PC-3 (cell line): Measurements from ENCODE around the gene CHD1. TPM values are rescaled to one million over a fixed set of nuclear protein-coding genes. Genes with fewer than 3 reads are reported as not detected.

Experiments
- ATAC-seq: fragments of 200-7000 bp; cut with Tn5 transposase; 2 replicates; pipeline ENCODE4 v1.9.1; 2020; ENCODE audit warnings: mild to moderate bottlenecking, moderate library complexity
- BruUV-seq: library from RNA; stranded (reverse); fragments of 400-500 nt; replicated peaks from 2 replicates; lab custom pipeline; 2021; lab: Mats Ljungman, UMichigan
- CTCF ChIA-PET: fragments of 300-600 bp; sonication (Branson Sonifier 250); formaldehyde crosslinking; loops from one replicate; lab custom pipeline; 2022; ENCODE audit warnings: antibody characterized with exemption; lab: Charles Lee
- POLR2A ChIA-PET: fragments of 300-600 bp; sonication (Branson Sonifier 250); formaldehyde crosslinking; loops from one replicate; lab custom pipeline; 2022; ENCODE audit warnings: antibody characterized with exemption; ENCODE audit not compliant: unreplicated experiment; lab: Charles Lee
- DNase-seq: peaks from one replicate; pipeline ENCODE4 v3.0.0-alpha.2; 2015
- H2AFZ ChIP-seq: fragments of 300-600 bp; sonication (generic); 2 replicates; pipeline ENCODE4 v1.6.0; 2016; ENCODE audit warnings: antibody characterized with exemption, low read length
- H3F3A ChIP-seq: fragments of 300-600 bp; sonication (generic); one replicate; pipeline ENCODE4 v1.6.0; 2017; ENCODE audit warnings: antibody characterized with exemption, low read length, control low read depth, mild to moderate bottlenecking; ENCODE audit not compliant: unreplicated experiment
- H3K27ac ChIP-seq: fragments of 300-600 bp; sonication (generic); 2 replicates; pipeline ENCODE4 v1.5.1; 2016; ENCODE audit warnings: mild to moderate bottlenecking, low read length
- H3K27me3 ChIP-seq: fragments of 300-600 bp; sonication (generic); 2 replicates; pipeline ENCODE4 v1.6.1; 2016; ENCODE audit warnings: low read length, mixed read lengths
- H3K36me3 ChIP-seq: fragments of 300-600 bp; sonication (generic); 2 replicates; pipeline ENCODE4 v1.6.1; 2016; ENCODE audit warnings: low read depth, mixed run types, low read length, mixed read lengths
- H3K4me1 ChIP-seq: fragments of 300-600 bp; sonication (generic); 2 replicates; pipeline ENCODE4 v1.5.1; 2016; ENCODE audit warnings: low read length; ENCODE audit not compliant: insufficient read depth
- H3K4me2 ChIP-seq: fragments of 300-600 bp; sonication (generic); 2 replicates; pipeline ENCODE4 v1.6.0; 2016; ENCODE audit warnings: low read length
- H3K4me3 ChIP-seq: fragments of 300-600 bp; sonication (generic); 2 replicates; pipeline ENCODE4 v1.5.1; 2016; ENCODE audit warnings: mild to moderate bottlenecking, low read length, mixed read lengths
- H3K79me2 ChIP-seq: fragments of 300-600 bp; sonication (generic); 2 replicates; pipeline ENCODE4 v1.6.1; 2017; ENCODE audit warnings: low read length, mixed read lengths
- H3K9ac ChIP-seq: fragments of 300-600 bp; sonication (generic); 2 replicates; pipeline ENCODE4 v1.6.0; 2016; ENCODE audit warnings: mild to moderate bottlenecking, low read length
- H3K9me2 ChIP-seq: fragments of 300-600 bp; sonication (generic); replicated peaks from 2 replicates; pipeline ENCODE4 v1.6.1; 2016; ENCODE audit warnings: mixed run types, low read length, mixed read lengths
- H3K9me3 ChIP-seq: fragments of 300-600 bp; sonication (generic); 2 replicates; pipeline ENCODE4 v1.6.1; 2016; ENCODE audit warnings: low read length, mixed read lengths
- H4K20me1 ChIP-seq: fragments of 300-600 bp; sonication (generic); 2 replicates; pipeline ENCODE4 v1.6.1; 2016; ENCODE audit warnings: low read length, mixed read lengths
- EZH2 ChIP-seq: fragments of 300-600 bp; sonication (generic); IDR thresholded peaks from one replicate; pipeline ENCODE4 v1.6.1; 2017; ENCODE audit warnings: antibody characterized with exemption, mild to moderate bottlenecking, low read length; ENCODE audit not compliant: unreplicated experiment
- EZH2phosphoT487 ChIP-seq: fragments of 300-600 bp; sonication (generic); IDR thresholded peaks from 2 replicates; pipeline ENCODE4 v1.6.1; 2018; ENCODE audit warnings: mild to moderate bottlenecking, antibody characterized with exemption, low read length, borderline replicate concordance
- intact Hi-C: fragments of 100-400 bp; cut with micrococcal nuclease; formaldehyde crosslinking; loops from 2 replicates; pipeline ENCODE4 v1.9.0; 2023
- total RNA-seq: library from RNA; depleted of rRNA; stranded (reverse); fragments of >200 nt; gene quantifications from 2 replicates; pipeline ENCODE4 v1.2.3, GENCODE V29; 2014
- TF ChIP-seq, protein P1 (sequence below): fragments of 300-600 bp; sonication (generic); conservative IDR thresholded peaks from 2 replicates; pipeline ENCODE4 v1.5.1; 2017; ENCODE audit warnings: antibody characterized with exemption, low read depth, mild to moderate bottlenecking, low read length

The CHD1 gene
- total RNA-seq, 1 experiment from 2014 or later = 45.9 TPM

DNA sequence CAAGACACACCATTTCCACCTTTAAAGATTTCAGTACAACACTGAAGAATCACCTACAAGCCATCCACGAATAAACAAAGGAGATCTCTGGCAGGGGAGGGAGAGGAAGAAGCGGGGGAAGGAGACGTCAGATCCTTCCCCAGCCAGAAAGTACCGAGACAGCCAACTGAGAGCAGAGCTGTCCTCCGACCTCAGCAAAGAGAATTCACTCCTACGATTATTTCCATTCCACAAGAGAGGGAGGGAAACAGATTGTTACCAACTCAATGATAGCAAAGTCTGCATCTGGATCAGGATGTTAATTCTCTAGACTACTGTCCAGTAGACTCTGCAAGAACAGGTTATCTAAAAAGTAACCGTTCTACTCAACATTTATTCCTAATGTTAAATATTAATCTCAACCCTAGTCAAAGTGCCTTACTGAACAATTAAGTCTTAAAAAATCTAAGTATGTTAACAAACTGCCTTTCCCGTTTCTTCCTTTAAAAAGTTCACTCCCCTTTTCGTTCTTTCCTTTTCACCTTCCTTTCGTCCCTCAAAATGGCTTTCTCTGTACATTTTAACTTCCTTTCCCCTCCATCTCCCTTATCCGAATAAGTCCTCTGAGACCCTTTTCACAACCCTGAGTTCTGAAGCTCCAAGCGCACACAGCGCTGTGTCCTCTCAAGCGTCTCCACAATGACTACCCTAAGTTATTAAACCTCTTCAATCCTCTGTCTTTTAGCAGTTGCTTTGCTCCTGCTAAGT lies 1.4 kb downstream of the CHD1 start:
- POLR2A ChIA-PET = no interaction called here
- peaks cover 87% of the 10 kb centered on the region for H3K79me2 ChIP-seq
- H3K36me3 ChIP-seq = peaks cover 34% of the 10 kb centered on the region
- H3F3A ChIP-seq = no peaks in the 10 kb centered on the region
- H4K20me1 ChIP-seq = peaks cover 35% of the 10 kb centered on the region
- peak overlapping the region; percentile 73 for H2AFZ ChIP-seq
- no peaks in the 10 kb centered on the region for H3K27me3 ChIP-seq
- peak overlapping the region; percentile 15; the same call in 1 of the 2 replicates for H3K27ac ChIP-seq
- peak overlapping the region; percentile 100 for H3K9ac ChIP-seq
- peak overlapping the region; percentile 98 for H3K4me3 ChIP-seq
- peak; percentile 71 for DNase-seq
- H3K9me2 ChIP-seq = no peaks in the 10 kb centered on the region
- H3K9me3 ChIP-seq = no peaks in the 10 kb centered on the region
- peak overlapping the region; percentile 97 for H3K4me2 ChIP-seq
- BruUV-seq = TSS peak; percentile 26
- TF ChIP-seq EZH2 = no peak
- peaks cover 21% of the 10 kb centered on the region for H3K4me1 ChIP-seq
- intact Hi-C loops = loop anchor here (1.0 kb wide), 1 partner anchor 21 kb away; no protein-coding TSS in a partner anchor
- peak; percentile 6; the same call in 1 of the 2 replicates for ATAC-seq
- CTCF ChIA-PET = no interaction called here

DNA sequence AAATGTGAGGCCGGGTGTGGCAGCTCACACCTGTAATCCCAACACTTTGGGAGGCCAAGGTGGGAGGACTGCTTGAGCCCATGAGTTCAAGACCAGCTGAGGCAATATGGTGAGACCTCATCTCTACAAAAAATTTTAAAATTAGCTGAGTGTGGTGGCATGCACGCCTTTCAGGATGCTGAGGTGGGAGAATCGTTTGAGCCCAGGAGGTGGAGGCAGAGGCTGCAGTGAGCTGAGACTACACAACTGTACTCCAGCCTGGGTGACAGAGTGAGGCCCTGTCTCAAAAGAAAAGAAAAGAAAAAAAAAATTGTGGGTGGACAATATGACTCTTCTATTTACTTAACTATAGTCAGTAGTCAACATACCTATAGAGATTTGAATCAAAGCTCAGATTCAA lies 4.8 kb downstream of the CHD1 start:
- TF ChIP-seq, protein P1, sequence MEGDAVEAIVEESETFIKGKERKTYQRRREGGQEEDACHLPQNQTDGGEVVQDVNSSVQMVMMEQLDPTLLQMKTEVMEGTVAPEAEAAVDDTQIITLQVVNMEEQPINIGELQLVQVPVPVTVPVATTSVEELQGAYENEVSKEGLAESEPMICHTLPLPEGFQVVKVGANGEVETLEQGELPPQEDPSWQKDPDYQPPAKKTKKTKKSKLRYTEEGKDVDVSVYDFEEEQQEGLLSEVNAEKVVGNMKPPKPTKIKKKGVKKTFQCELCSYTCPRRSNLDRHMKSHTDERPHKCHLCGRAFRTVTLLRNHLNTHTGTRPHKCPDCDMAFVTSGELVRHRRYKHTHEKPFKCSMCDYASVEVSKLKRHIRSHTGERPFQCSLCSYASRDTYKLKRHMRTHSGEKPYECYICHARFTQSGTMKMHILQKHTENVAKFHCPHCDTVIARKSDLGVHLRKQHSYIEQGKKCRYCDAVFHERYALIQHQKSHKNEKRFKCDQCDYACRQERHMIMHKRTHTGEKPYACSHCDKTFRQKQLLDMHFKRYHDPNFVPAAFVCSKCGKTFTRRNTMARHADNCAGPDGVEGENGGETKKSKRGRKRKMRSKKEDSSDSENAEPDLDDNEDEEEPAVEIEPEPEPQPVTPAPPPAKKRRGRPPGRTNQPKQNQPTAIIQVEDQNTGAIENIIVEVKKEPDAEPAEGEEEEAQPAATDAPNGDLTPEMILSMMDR = no peak
- no peak for TF ChIP-seq EZH2phosphoT487
- no peak for TF ChIP-seq EZH2
- H3K9ac ChIP-seq = no peak overlapping the region
- H3K9me2 ChIP-seq = no peaks in the 10 kb centered on the region
- ChIA-PET POLR2A (no interaction called here), CTCF (no interaction called here)
- H3F3A ChIP-seq = no peaks in the 10 kb centered on the region
- H4K20me1 ChIP-seq = peaks cover 39% of the 10 kb centered on the region
- H2AFZ ChIP-seq = no peak overlapping the region
- no peaks in the 10 kb centered on the region for H3K9me3 ChIP-seq
- no TSS peak for BruUV-seq
- peaks cover 97% of the 10 kb centered on the region for H3K79me2 ChIP-seq
- no peak for DNase-seq
- no peak overlapping the region for H3K4me2 ChIP-seq
- H3K4me3 ChIP-seq = no peak overlapping the region
- ATAC-seq = no peak
- H3K4me1 ChIP-seq = peaks cover 12% of the 10 kb centered on the region
- peaks cover 58% of the 10 kb centered on the region for H3K36me3 ChIP-seq
- H3K27ac ChIP-seq = no peak overlapping the region
- intact Hi-C loops = no loop called here
- H3K27me3 ChIP-seq = no peaks in the 10 kb centered on the region

DNA sequence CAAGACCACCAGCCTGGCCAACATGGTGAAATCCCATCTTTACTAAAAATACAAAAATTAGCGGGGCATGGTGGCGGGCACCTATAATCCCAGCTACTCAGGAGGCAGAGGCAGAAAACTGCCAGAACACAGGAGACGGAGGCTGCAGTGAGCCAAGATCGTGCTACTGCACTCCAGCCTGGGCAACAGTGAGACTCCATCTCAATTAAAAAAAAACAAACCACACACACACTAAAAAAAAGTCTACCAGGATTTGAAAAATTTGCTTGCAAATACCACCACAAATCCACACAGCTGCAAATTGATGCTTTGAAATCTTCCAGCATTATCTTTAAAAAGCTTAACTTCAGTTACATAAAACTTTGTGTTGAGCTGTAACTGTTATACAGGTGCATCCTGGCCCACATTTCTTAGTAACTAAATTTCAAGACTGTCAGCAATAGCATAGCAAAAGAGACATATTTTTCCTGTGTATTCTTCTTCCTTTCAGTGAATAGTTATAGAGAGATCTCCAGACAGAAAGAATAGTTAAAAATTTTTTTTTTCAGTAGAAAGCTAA lies 6.8 kb downstream of the CHD1 start:
- Histone ChIP-seq H3K27ac (no peak overlapping the region), H3K4me2 (no peak overlapping the region), H4K20me1 (peaks cover 36% of the 10 kb centered on the region), H3K4me3 (no peak overlapping the region), H3K79me2 (peaks cover 99% of the 10 kb centered on the region), H3K27me3 (no peaks in the 10 kb centered on the region), H3K4me1 (peaks cover 12% of the 10 kb centered on the region), H3F3A (no peaks in the 10 kb centered on the region), H2AFZ (no peak overlapping the region), H3K9me2 (no peaks in the 10 kb centered on the region), H3K36me3 (peaks cover 63% of the 10 kb centered on the region), H3K9ac (no peak overlapping the region), H3K9me3 (no peaks in the 10 kb centered on the region)
- CTCF ChIA-PET = no interaction called here
- POLR2A ChIA-PET = no interaction called here
- DNase-seq (no peak), ATAC-seq (no peak)
- TF ChIP-seq, protein P1 = no peak
- TF ChIP-seq EZH2 (no peak), EZH2phosphoT487 (no peak)
- intact Hi-C loops = no loop called here
- BruUV-seq = no TSS peak
